HL-60 (cell line): ENCODE data around the gene SEC14L5.

Experiments
- DNase-seq, 2 experiments: peaks; one replicate each; pipeline ENCODE4 v3.0.0-alpha.2; 2010 to 2020; ENCODE audit warnings: low read depth in 1 of 2, low spot score in 1 of 2
- H3K27ac ChIP-seq: fragments of 250-450 bp; sonication (Bioruptor Pico); replicated peaks from 2 replicates; pipeline ENCODE4 v1.5.1; 2020; ENCODE audit warnings: mild to moderate bottlenecking, moderate library complexity
- H3K27me3 ChIP-seq: fragments of 250-450 bp; sonication (Bioruptor Pico); 2 replicates; pipeline ENCODE4 v1.5.1; 2021; ENCODE audit warnings: mild to moderate bottlenecking, moderate library complexity; ENCODE audit not compliant: insufficient read depth, poor library complexity, severe bottlenecking
- H3K4me3 ChIP-seq: replicated peaks from 2 replicates; pipeline ENCODE4 v1.5.1; 2011; ENCODE audit warnings: mild to moderate bottlenecking, control low read depth, low read length; ENCODE audit not compliant: insufficient read depth
- GABPA ChIP-seq: IDR thresholded peaks from 2 replicates; pipeline ENCODE4 v1.6.1; 2012; ENCODE audit warnings: low read depth
- POLR2AphosphoS5 ChIP-seq: IDR thresholded peaks from 2 replicates; pipeline ENCODE4 v1.6.1; 2012; ENCODE audit warnings: low read depth
- REST ChIP-seq: IDR thresholded peaks from 2 replicates; pipeline ENCODE4 v1.6.1; 2012; ENCODE audit warnings: low read depth; ENCODE audit not compliant: insufficient replicate concordance
- SPI1 ChIP-seq: IDR thresholded peaks from 2 replicates; pipeline ENCODE4 v1.6.1; 2012; ENCODE audit warnings: low read depth, mild to moderate bottlenecking, borderline replicate concordance
- TF ChIP-seq, protein P1 (sequence below): IDR thresholded peaks from one replicate; pipeline ENCODE4 v1.5.1; 2011; ENCODE audit warnings: low read length, control low read depth, inconsistent platforms; ENCODE audit not compliant: insufficient read depth

Gene SEC14L5

GRCh38 chr16:5059386-5060072, 101.4 kb downstream of the SEC14L5 start:
- DNase-seq = no peak
- Histone ChIP-seq H3K27me3 (no peaks in the 10 kb centered on the region), H3K4me3 (no peak overlapping the region), H3K27ac (no peak overlapping the region)
- TF ChIP-seq REST = no peak

- TF ChIP-seq, protein P1, sequence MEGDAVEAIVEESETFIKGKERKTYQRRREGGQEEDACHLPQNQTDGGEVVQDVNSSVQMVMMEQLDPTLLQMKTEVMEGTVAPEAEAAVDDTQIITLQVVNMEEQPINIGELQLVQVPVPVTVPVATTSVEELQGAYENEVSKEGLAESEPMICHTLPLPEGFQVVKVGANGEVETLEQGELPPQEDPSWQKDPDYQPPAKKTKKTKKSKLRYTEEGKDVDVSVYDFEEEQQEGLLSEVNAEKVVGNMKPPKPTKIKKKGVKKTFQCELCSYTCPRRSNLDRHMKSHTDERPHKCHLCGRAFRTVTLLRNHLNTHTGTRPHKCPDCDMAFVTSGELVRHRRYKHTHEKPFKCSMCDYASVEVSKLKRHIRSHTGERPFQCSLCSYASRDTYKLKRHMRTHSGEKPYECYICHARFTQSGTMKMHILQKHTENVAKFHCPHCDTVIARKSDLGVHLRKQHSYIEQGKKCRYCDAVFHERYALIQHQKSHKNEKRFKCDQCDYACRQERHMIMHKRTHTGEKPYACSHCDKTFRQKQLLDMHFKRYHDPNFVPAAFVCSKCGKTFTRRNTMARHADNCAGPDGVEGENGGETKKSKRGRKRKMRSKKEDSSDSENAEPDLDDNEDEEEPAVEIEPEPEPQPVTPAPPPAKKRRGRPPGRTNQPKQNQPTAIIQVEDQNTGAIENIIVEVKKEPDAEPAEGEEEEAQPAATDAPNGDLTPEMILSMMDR = no peak
- no peak for TF ChIP-seq SPI1
- TF ChIP-seq POLR2AphosphoS5 = no peak
- no peak for TF ChIP-seq GABPA
- TF ChIP-seq REST = no peak
- Histone ChIP-seq H3K27me3 (no peaks in the 10 kb centered on the region), H3K27ac (no peak overlapping the region), H3K4me3 (no peak overlapping the region)
- no peak for DNase-seq
Observed at GRCh38 chr16:5060073-5060641, 102.0 kb downstream of the SEC14L5 start.

- DNase-seq = no peak
- TF ChIP-seq GABPA = no peak
- no peak for TF ChIP-seq SPI1
- no peak for TF ChIP-seq POLR2AphosphoS5
- no peak for TF ChIP-seq REST
- TF ChIP-seq, protein P1 = no peak
Observed at GRCh38 chr16:5062051-5062450, 103.9 kb downstream of the SEC14L5 start.

More at GRCh38 chr16:5062051-5062450, 103.9 kb downstream of the SEC14L5 start:
- Histone ChIP-seq H3K27me3 (no peaks in the 10 kb centered on the region), H3K27ac (no peak overlapping the region), H3K4me3 (no peak overlapping the region)
